ENCODE results near the gene NBPF12.
"Not testable (repeated sequence)": the region's sequence is repeated elsewhere in the genome, so short reads cannot be mapped to it uniquely, and the experiment has no call there.

Gene NBPF12

DNA sequence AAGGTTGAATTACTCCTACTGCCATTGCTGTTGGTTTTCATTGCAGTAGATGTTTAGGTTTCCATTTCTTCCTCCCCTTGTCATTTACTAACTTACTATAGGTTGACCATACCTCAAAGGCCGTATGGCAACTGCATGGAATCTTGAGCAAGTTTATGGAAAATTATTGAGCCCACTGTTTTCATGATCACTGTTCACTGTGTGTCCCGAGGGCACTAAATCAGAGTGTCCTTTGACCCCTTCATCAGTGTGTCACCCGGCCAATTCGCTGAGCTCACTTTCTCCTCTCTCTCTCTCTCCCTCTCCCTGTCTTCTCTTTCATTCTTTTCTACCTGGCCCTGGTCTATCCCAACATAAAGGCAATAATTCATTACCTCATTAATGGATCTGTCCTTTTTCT, 47.7 kb downstream of the NBPF12 start:
- DNase-seq = not testable (repeated sequence)

DNA sequence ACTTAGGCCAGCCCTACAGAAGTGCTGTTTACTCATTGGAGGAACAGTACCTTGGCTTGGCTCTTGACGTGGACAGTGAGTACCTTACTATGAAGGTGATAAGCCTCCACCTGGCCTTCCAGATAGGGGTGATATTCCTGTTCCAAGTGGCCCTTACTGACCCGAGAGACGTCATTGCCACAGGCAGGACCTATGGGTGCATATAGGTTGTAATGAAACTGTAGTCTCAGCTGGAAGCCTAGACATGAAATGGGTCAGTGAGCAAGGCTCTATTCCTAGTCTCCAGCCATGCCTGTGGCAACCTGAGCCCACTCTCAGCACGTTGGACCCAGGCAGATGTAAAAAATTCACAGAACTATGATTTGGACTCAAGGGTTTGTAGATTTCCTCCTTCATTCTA, 48.3 kb downstream of the NBPF12 start:
- not testable (repeated sequence) for DNase-seq

- DNase-seq = not testable (repeated sequence)
Measured at GRCh38 chr1:146987502-146987901, 49.4 kb downstream of the NBPF12 start.

GRCh38 chr1:146989455-146989854, 51.3 kb downstream of the NBPF12 start:
- DNase-seq = not testable (repeated sequence)

GRCh38 chr1:147008495-147008894, 70.4 kb downstream of the NBPF12 start:
- not testable (repeated sequence) for DNase-seq

DNA sequence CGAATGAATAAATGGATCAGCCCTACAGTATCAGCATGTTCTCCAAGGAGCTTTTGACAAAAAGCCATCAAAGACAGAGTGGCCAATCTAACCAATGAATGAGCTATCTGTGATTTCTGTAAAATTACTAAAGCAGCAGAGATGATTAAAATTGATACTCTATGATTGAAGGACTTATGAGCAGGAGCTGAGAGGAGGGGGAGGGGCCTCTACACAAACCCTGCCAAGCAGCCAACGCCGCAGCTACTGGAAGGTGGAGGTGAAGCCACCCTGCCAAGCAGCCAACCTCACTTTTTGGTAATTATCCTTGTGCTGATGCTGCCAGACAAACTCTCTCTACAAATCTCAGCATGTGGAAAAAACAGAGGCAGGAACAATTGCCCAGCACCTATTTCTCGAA, 88.9 kb downstream of the NBPF12 start:
- DNase-seq = not testable (repeated sequence)

GRCh38 chr1:147030066-147030653, 92.0 kb downstream of the NBPF12 start:
- not testable (repeated sequence) for DNase-seq

GRCh38 chr1:147039916-147040315, 101.8 kb downstream of the NBPF12 start:
- DNase-seq = no peak

GRCh38 chr1:147042891-147043290, 104.8 kb downstream of the NBPF12 start:
- not testable (repeated sequence) for DNase-seq

DNA sequence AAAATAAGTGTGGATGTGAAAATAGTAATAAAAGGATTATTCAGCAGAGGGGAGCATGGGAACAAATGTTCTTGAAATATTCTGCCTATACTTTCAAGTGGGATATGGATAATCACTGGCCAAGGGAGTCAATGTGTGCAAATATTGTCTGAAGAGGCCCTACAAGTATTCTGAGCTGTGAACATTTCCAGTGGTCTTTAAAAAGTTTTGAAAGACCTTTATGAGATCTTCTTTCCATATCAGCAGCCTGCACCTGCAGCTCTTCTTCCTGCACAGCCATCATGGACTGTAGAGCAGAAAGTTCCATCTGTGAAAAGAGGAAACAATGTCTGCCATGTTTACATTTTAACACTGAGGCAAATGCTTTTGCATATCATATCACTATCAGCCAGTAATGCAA, 106.4 kb downstream of the NBPF12 start:
- DNase-seq = not testable (repeated sequence)

Data from NCI-H2171 (cell line).